Amniotic stem cell (primary cell): Measurements from ENCODE around the gene PRAMEF25.
"Not testable (repeated sequence)": the region's sequence is repeated elsewhere in the genome, so short reads cannot be mapped to it uniquely, and the experiment has no call there.

Experiments
- DNase-seq: peaks from one replicate; lab custom pipeline; 2025; lab: John Stamatoyannopoulos, UW

The PRAMEF25 gene

GRCh38 chr1:13070474-13070873, at the start of gene PRAMEF25:
Gene PRAMEF25 (plus strand): TSS chr1:13070774. CDS start chr1:13073694, 2,920 bp downstream.
- DNase-seq = not testable (repeated sequence)

- not testable (repeated sequence) for DNase-seq
Observed at GRCh38 chr1:13056475-13056874, 14.1 kb upstream of the PRAMEF25 start, which contains the start of gene PRAMEF27. Gene PRAMEF27 (minus strand): TSS chr1:13056575. CDS start chr1:13053659, 2,916 bp downstream.

GRCh38 chr1:13116754-13117153, 46.2 kb downstream of the PRAMEF25 start, which contains the start of gene HNRNPCL2:
Gene HNRNPCL2 (minus strand): TSS chr1:13116854. CDS start chr1:13116400, 454 bp downstream.
- DNase-seq = not testable (repeated sequence)
